ENCODE measurements around the gene SPTBN4.
A peak's percentile ranks its signal among the peaks of the same experiment; 100 is the strongest.
"Not testable (repeated sequence)": the region's sequence is repeated elsewhere in the genome, so short reads cannot be mapped to it uniquely, and the experiment has no call there.

SPTBN4 gene

GRCh38 chr19:40510526-40511115 is 43.8 kb downstream of the SPTBN4 start:
- DNase-seq = no peak

- no peak for DNase-seq
These were observed 44.7 kb downstream of the SPTBN4 start for GRCh38 chr19:40511487-40511886.

- DNase-seq = no peak
These were observed 45.3 kb downstream of the SPTBN4 start for GRCh38 chr19:40512110-40512472.

- DNase-seq = peak in 1 of 2 experiments; percentile 73
These were observed 45.9 kb downstream of the SPTBN4 start for GRCh38 chr19:40512473-40513344.

GRCh38 chr19:40513345-40513678 is 46.5 kb downstream of the SPTBN4 start:
- no peak for DNase-seq

GRCh38 chr19:40513741-40514315 is 47.0 kb downstream of the SPTBN4 start:
- DNase-seq = no peak

GRCh38 chr19:40517248-40517647 is 50.4 kb downstream of the SPTBN4 start:
- DNase-seq = no peak

GRCh38 chr19:40519352-40520322 is 52.8 kb downstream of the SPTBN4 start:
- peak in 1 of 2 experiments; percentile 38 for DNase-seq

- DNase-seq = peak in 1 of 2 experiments; percentile 18
These were observed 54.5 kb downstream of the SPTBN4 start for GRCh38 chr19:40521276-40521675.

- DNase-seq = not testable (repeated sequence)
These were observed 55.1 kb downstream of the SPTBN4 start for GRCh38 chr19:40521900-40522299.

GRCh38 chr19:40523322-40524047 is 56.7 kb downstream of the SPTBN4 start:
- DNase-seq = peak; percentile 81 to 86

- no peak for DNase-seq
These were observed 57.3 kb downstream of the SPTBN4 start for GRCh38 chr19:40524133-40524549.

GRCh38 chr19:40524655-40525054 is 57.9 kb downstream of the SPTBN4 start:
- DNase-seq = peak in 1 of 2 experiments; percentile 53

GRCh38 chr19:40525234-40526051 is 58.6 kb downstream of the SPTBN4 start:
- no peak for DNase-seq

GRCh38 chr19:40528078-40528477 is 61.3 kb downstream of the SPTBN4 start:
- no peak for DNase-seq

- no peak for DNase-seq
These were observed 61.8 kb downstream of the SPTBN4 start for GRCh38 chr19:40528533-40529092.

- DNase-seq = peak; percentile 66 to 97
These were observed 62.5 kb downstream of the SPTBN4 start for GRCh38 chr19:40529093-40529954.

GRCh38 chr19:40530091-40530901 is 63.5 kb downstream of the SPTBN4 start:
- peak in 1 of 2 experiments; percentile 78 for DNase-seq

- no peak for DNase-seq
These were observed 66.7 kb downstream of the SPTBN4 start for GRCh38 chr19:40533508-40533907.

All from NCI-H526 (cell line).